H1 (cell line): ENCODE measurements around the gene SEL1L.

ENCODE experiments used
- ATF3 ChIP-seq: IDR thresholded peaks from 2 replicates; pipeline ENCODE4 v1.6.1; 2011; ENCODE audit warnings: low read depth, mild to moderate bottlenecking, low read length; ENCODE audit not compliant: insufficient read depth
- CTCF ChIP-seq, 3 experiments: IDR thresholded peaks; 1 replicate in 2 of 3; 2 replicates in 1 of 3; pipeline versions ENCODE4 v1.5.1 to v1.6.1; 2011; ENCODE audit warnings: low read length in 3 of 3, mild to moderate bottlenecking in 3 of 3, inconsistent platforms in 2 of 3, low read depth in 1 of 3, moderate library complexity in 1 of 3; ENCODE audit not compliant: insufficient read depth in 1 of 3; ENCODE audit errors: control extremely low read depth in 1 of 3
- SRF ChIP-seq: IDR thresholded peaks from 2 replicates; pipeline ENCODE4 v1.6.1; 2011; ENCODE audit warnings: mild to moderate bottlenecking, low read depth, low read length, moderate library complexity
- ZNF274 ChIP-seq: IDR thresholded peaks from 2 replicates; pipeline ENCODE4 v1.7.0; 2012; ENCODE audit warnings: low read length, borderline replicate concordance; ENCODE audit errors: extremely low read depth

- TF ChIP-seq ATF3 (no peak), CTCF (IDR thresholded peaks at IDR 0.05; ENCODE audit: control extremely low read depth in 1 of 3, insufficient read depth in 1 of 3, low read depth in 1 of 3, low read length in 3 of 3) (no peak), ZNF274 (no peak), SRF (no peak)
These were observed 100.3 kb downstream of the SEL1L start for GRCh38 chr14:81433378-81433777.
